HG03442 (cell line): ENCODE data around the gene HIVEP3.

Experiments used
- ATAC-seq: cut with Tn5 transposase; IDR thresholded peaks from one replicate; pipeline ENCODE4 v1.9.1; 2021; ENCODE audit warnings: mild to moderate bottlenecking, moderate library complexity; ENCODE audit not compliant: unreplicated experiment

HIVEP3 gene

DNA sequence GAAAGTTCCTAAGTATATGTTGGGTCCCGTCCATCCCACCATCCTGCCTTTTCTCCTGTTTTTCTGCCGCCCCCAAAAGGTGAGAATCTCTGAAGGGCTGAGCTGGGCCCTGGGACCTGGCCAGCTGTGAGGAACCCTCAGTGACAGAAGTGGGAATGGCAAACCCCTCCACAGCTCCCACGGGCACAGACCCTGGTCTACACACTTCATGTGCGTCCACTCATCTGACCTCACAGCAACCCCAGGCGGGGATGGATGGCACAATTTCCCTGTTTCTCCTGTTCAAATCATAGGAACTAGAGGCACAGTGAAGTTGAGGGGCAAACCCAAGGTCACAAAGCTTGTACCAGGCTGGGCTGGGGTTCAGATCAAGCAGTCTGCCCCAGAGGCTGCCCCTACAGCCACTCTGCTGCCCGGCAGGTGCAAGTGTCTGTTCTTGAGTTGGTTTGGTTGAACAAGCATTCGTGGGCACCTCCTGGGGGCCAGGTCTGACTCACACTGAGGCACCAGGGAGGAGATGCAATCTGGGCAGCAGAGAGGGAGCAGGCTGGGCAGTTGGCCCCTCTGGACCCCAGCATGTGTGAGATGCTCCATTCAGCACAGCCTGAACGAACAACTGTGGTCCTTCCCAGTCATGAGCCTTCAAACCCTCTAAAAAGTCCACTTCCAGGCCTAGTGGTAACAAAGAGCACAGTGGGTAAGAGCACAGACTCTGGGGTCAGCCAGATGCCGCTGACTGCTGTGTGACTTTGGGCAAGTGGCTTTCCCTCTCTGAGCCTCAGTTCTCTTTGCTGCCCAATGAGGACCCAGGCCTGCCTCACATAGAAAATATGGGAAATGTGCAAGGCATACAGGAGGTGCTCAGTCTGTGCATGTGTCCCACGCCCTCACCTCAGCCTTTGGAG, 438.3 kb downstream of the HIVEP3 start:
- no peak for ATAC-seq

DNA sequence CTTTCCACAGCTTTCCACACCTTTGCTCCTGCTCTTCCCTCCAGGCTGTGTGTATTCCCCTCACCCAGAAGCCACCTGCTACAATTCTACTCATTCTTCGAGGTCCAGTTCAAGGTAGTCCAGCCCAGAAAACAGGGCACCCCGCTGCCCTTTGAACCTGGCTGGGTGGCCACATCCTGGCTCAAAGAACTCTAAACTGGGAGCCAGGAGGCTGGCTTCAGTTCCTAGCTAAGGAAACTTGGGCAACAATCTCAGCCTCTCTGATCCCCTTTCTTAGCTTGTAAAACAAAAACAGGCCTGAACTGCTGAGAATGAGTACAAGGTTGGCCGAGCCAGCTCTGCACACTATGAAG, 438.9 kb downstream of the HIVEP3 start:
- ATAC-seq = no peak

DNA sequence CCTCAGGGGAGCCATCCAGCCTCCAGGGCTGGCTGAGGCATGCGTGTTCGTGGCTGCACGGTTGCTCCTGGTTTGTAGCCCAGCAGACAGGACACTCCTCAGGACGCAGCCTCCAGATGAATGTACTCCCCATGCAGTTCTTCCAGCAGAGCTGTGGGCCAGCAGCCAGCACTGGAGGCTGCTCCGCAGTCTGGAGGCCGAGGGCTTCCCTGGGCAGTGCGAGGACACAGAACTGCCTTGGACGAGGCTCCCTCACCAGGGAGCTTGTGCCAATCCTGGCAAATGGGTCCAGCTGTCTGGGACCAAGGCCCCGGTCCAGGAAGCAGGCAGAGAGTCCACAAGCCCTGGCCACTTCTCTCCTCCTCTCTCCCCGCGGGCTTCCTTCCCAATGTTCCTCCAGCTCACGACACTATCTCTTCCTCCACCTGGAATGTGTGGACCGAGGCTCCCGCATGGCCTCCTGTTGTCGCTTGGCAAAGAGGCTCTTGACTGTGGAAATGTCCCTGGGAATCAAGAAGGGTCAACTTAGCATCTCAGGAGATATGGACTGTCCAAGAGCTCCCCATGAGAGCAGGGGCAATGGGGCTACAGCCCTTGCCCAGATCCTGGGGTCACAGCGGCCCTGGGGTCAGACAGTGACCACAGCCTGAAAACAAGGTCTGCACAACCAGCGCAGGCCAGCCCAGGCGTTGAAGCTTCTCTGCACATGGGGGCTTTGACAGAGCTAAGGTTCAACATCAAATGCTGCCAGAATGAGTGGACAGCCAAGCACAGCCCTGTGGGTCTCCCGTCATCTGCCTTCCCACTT, 439.5 kb downstream of the HIVEP3 start:
- ATAC-seq = no peak

- no peak for ATAC-seq
These were observed 440.5 kb downstream of the HIVEP3 start for GRCh38 chr1:41478118-41478748.

DNA sequence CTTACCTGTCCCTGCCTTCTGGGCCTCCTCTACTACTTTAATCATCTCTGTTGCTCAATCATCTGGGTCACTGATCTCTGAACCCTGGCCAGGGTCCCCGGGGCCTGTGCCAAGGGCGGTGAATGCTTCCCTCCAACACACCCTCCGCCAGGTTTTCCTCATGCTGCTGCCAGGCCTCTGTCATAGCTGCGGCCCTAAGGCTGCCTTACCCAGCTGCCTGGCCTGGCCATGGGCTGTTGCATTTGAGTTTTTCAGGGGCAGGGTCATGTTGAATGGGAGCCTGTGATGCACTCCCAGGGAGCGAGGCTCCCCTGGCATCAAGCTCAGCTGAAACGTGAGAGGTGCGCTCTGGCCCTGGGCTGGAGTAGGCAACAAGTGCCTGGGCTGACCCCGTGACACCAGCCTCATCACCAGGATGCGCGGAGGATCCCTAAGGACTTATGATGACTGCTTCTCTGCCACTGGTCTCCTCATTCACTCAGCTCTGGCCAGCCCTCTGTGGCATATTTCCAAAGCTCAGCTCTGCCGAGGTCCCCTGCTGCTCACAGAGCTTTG, 441.8 kb downstream of the HIVEP3 start:
- no peak for ATAC-seq

DNA sequence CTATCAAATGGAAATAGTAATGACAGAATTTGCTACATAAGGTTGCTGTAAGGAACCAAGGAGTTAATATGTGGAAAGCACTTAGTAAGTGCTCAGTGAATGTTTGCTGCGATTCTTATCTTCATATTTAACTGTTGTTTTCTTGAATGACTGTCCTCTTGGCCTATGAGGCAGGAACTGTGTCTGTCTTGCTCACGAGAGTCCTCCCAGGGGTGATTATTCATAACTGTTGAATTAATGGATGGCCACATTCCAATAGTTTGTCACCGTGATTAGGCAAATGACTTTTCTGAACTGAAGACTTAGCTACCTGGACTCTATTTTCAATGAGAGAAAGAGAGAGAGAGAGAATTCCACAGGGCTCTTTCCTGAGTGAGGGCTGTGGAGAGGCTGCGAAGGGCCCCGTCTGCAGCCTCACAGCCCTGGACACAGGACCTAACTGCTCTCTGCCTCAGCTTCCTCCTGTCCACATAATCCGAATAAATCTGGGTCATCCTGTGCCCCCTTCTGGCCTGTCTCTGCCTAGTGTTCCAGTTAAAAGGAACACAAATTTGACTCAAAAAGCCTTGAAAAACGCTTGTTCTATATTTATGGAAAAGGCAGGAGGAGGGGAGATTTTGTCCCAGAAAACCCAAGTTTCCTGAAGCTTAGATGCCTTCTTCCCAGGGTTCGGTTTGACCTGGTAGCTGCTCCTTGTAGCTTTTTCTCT, 442.7 kb downstream of the HIVEP3 start:
- ATAC-seq = no peak

GRCh38 chr1:41475346-41475745, 443.4 kb downstream of the HIVEP3 start:
- no peak for ATAC-seq

- ATAC-seq = no peak
These were observed 444.0 kb downstream of the HIVEP3 start for GRCh38 chr1:41474490-41475271.

GRCh38 chr1:41473738-41474362, 444.9 kb downstream of the HIVEP3 start:
- no peak for ATAC-seq

GRCh38 chr1:41471658-41472057, 447.1 kb downstream of the HIVEP3 start:
- ATAC-seq = no peak

- no peak for ATAC-seq
These were observed 449.0 kb downstream of the HIVEP3 start for GRCh38 chr1:41469706-41470105.

- no peak for ATAC-seq
These were observed 450.5 kb downstream of the HIVEP3 start for GRCh38 chr1:41468122-41468762.

DNA sequence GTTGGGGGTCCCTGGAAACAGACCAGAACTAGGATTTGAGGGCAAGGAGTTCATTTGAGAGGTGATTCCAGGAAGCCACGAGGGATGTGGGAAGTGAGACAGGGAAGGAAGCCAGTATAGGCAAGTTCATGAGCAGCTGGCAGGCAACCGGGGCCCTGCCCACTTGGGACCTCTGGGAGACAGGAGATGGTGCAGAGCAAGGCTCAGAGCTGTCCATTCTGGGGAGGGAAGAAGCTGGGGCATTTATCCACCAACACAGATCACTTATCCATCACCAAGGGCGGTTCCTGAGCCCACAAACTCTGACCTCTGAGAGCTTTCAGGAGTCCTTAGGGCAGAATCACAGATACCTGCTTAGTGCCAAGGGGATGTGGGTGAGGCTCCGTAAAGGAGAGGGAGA, 451.0 kb downstream of the HIVEP3 start:
- ATAC-seq = no peak

GRCh38 chr1:41466146-41466545, 452.6 kb downstream of the HIVEP3 start:
- no peak for ATAC-seq

- no peak for ATAC-seq
These were observed 453.0 kb downstream of the HIVEP3 start for GRCh38 chr1:41465741-41466140.

DNA sequence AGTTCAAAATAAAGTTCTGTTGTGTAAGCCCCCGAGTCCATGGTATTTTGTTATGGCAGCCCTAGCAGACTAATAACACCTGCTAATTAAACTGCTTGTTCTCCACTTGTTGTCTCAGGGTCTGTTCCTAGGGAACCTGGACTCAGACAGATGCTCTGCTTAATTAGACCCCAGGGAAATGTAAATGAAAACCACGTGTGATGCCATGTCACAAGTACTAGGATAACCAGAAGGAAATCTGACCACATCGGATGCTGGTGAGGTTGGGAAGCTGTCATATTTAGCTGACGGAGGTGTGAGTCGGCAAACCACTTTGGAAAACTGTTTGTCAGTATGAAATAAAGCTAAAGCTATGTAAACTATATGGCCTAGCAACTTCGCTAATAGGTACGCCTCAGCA, 453.8 kb downstream of the HIVEP3 start:
- ATAC-seq = no peak

DNA sequence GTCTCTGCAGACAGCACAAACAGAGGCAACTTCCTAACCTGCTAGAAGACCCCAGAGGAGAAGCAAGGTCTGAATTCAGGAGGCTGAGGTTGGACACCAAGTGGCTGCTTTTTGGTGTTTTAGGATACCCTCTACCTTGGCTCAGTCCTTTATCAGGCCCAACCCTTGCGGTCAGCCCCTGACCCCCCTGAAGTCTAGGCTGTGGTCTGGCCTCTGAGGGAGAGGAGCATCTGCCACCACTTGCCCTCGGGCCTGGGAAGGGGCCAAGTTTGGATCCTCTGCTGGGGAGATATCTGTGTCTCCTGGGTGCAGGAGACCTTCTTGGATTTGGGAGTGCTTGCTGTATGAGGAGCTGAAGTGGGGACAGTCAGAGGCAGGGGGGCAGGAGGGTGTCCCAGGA, 455.2 kb downstream of the HIVEP3 start:
- no peak for ATAC-seq

DNA sequence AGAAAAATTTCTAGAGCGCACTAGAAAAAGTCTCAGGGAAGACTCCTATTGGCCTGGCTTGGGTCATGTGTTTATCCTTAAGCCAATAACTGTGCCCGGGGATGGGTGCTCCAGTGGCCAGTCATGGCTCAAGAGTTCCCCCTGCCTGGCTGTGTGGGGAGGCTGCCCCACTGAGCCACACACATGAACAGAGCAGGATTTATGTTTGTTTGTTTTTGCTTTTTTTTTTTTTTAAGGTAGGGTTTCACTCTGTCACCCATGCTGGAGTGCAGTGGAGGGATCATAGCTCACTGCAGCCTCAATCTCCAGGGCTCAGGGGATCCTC, 456.1 kb downstream of the HIVEP3 start:
- ATAC-seq = no peak
